Measurements from ENCODE around the gene UBTD1.

GRCh38 chr10:97533888-97534287 is 35.2 kb downstream of the UBTD1 start:
- TF ChIP-seq, protein P1, sequence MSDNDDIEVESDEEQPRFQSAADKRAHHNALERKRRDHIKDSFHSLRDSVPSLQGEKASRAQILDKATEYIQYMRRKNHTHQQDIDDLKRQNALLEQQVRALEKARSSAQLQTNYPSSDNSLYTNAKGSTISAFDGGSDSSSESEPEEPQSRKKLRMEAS (IDR thresholded peaks at IDR 0.05): no peak
- TF ChIP-seq YY1 (IDR thresholded peaks at IDR 0.05; ENCODE audit: low read depth) (no peak), EGR1 (IDR thresholded peaks at IDR 0.05) (no peak), EP300 (IDR thresholded peaks at IDR 0.05; ENCODE audit: borderline replicate concordance) (no peak), RAD21 (IDR thresholded peaks at IDR 0.05; ENCODE audit: low read depth) (no peak), TCF12 (IDR thresholded peaks at IDR 0.05; ENCODE audit: low read depth) (no peak), ZBTB7A (IDR thresholded peaks at IDR 0.05; ENCODE audit: low read depth) (no peak), CEBPB (IDR thresholded peaks at IDR 0.05) (no peak), TAF1 (IDR thresholded peaks at IDR 0.05; ENCODE audit: low read depth) (no peak), CREB1 (IDR thresholded peaks at IDR 0.05; ENCODE audit: low read depth) (no peak), TEAD4 (IDR thresholded peaks at IDR 0.05) (no peak), NFIC (IDR thresholded peaks at IDR 0.05) (no peak), FOXM1 (IDR thresholded peaks at IDR 0.05; ENCODE audit: borderline replicate concordance, low read depth) (no peak)
- TF ChIP-seq, protein P2, sequence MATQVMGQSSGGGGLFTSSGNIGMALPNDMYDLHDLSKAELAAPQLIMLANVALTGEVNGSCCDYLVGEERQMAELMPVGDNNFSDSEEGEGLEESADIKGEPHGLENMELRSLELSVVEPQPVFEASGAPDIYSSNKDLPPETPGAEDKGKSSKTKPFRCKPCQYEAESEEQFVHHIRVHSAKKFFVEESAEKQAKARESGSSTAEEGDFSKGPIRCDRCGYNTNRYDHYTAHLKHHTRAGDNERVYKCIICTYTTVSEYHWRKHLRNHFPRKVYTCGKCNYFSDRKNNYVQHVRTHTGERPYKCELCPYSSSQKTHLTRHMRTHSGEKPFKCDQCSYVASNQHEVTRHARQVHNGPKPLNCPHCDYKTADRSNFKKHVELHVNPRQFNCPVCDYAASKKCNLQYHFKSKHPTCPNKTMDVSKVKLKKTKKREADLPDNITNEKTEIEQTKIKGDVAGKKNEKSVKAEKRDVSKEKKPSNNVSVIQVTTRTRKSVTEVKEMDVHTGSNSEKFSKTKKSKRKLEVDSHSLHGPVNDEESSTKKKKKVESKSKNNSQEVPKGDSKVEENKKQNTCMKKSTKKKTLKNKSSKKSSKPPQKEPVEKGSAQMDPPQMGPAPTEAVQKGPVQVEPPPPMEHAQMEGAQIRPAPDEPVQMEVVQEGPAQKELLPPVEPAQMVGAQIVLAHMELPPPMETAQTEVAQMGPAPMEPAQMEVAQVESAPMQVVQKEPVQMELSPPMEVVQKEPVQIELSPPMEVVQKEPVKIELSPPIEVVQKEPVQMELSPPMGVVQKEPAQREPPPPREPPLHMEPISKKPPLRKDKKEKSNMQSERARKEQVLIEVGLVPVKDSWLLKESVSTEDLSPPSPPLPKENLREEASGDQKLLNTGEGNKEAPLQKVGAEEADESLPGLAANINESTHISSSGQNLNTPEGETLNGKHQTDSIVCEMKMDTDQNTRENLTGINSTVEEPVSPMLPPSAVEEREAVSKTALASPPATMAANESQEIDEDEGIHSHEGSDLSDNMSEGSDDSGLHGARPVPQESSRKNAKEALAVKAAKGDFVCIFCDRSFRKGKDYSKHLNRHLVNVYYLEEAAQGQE (IDR thresholded peaks at IDR 0.05; ENCODE audit: low read depth): no peak
